HepG2 (cell line): ENCODE results near the gene ARL4D. TPM values are rescaled to one million over a fixed set of nuclear protein-coding genes. Genes with fewer than 3 reads are reported as not detected.
A peak's percentile ranks its signal among the peaks of the same experiment; 100 is the strongest.

ENCODE experiments used
- ATF7-NPFF ChIP-seq: sonication (generic); formaldehyde crosslinking; IDR thresholded peaks from 2 replicates; pipeline ENCODE4 v1.8.1; 2023; ENCODE audit warnings: mild to moderate bottlenecking, low read depth, missing genetic modification reagents, moderate library complexity
- FOXC1 ChIP-seq: sonication (generic); formaldehyde crosslinking; IDR thresholded peaks from 2 replicates; pipeline ENCODE4 v1.8.0; 2022; ENCODE audit warnings: mild to moderate bottlenecking, missing genetic modification reagents, borderline replicate concordance
- HNRNPL ChIP-seq: fragments of 200-400 bp; formaldehyde crosslinking; IDR thresholded peaks from 2 replicates; pipeline ENCODE4 v1.6.1; 2017; ENCODE audit warnings: mild to moderate bottlenecking, low read depth, low read length
- PCBP1 ChIP-seq: fragments of 200-400 bp; formaldehyde crosslinking; IDR thresholded peaks from 2 replicates; pipeline ENCODE4 v1.6.1; 2017; ENCODE audit warnings: mild to moderate bottlenecking, low read depth, low read length, borderline replicate concordance
- RBFOX2 ChIP-seq: fragments of 200-400 bp; formaldehyde crosslinking; IDR thresholded peaks from 2 replicates; pipeline ENCODE4 v1.6.1; 2017; ENCODE audit warnings: low read depth, mild to moderate bottlenecking, low read length
- SETDB1 ChIP-seq: sonication (generic); formaldehyde crosslinking; IDR thresholded peaks from 2 replicates; pipeline ENCODE4 v1.5.1; 2020; ENCODE audit warnings: missing genetic modification reagents, mild to moderate bottlenecking, borderline replicate concordance
- ZNF234 ChIP-seq: sonication (generic); formaldehyde crosslinking; conservative IDR thresholded peaks from 2 replicates; pipeline ENCODE4 v1.5.1; 2020; ENCODE audit warnings: mild to moderate bottlenecking, missing genetic modification reagents
- ZNF501 ChIP-seq: sonication (generic); formaldehyde crosslinking; IDR thresholded peaks from 2 replicates; pipeline ENCODE4 v1.5.1; 2020; ENCODE audit warnings: mild to moderate bottlenecking, moderate library complexity, missing genetic modification reagents
- ZNF546 ChIP-seq: sonication (generic); formaldehyde crosslinking; conservative IDR thresholded peaks from 2 replicates; pipeline ENCODE4 v1.8.1; 2023; ENCODE audit warnings: mild to moderate bottlenecking, missing genetic modification reagents
- ZNF563 ChIP-seq: sonication (generic); formaldehyde crosslinking; IDR thresholded peaks from 2 replicates; pipeline ENCODE4 v1.8.0; 2022; ENCODE audit warnings: mild to moderate bottlenecking, moderate library complexity, missing genetic modification reagents
- ZNF660 ChIP-seq: sonication (generic); formaldehyde crosslinking; IDR thresholded peaks from 2 replicates; pipeline ENCODE4 v1.5.1; 2020; ENCODE audit warnings: mild to moderate bottlenecking, low read depth, missing genetic modification reagents, borderline replicate concordance
- polyA plus RNA-seq, 8 experiments: library from polyadenylated mRNA; depleted of rRNA in 3 of 8; stranded (reverse) in 7 of 8; unstranded in 1 of 8; fragments of >200 nt; fragmentation: Illumina TruSeq in 4 of 8; extraction: Trizol in 4 of 8; gene quantifications; 2 replicates each; pipeline versions ENCODE4 v1.2.1 to v1.2.3, GENCODE V29; 2011 to 2016; ENCODE audit warnings: low read depth in 4 of 8, missing spikeins in 1 of 8, mixed read lengths in 1 of 8; ENCODE audit not compliant: insufficient read depth in 1 of 8
- total RNA-seq, 5 experiments: library from RNA; depleted of rRNA; stranded (reverse); fragments of >200 nt; fragmentation: Illumina TruSeq; extraction: Trizol; gene quantifications; 2 replicates each; pipeline ENCODE4 v1.2.3, GENCODE V29; 2016; ENCODE audit warnings: low read depth in 1 of 5
- TF ChIP-seq, protein P1 (sequence below): sonication (generic); formaldehyde crosslinking; IDR thresholded peaks from 2 replicates; pipeline ENCODE4 v1.5.0; 2020; ENCODE audit warnings: mild to moderate bottlenecking, missing genetic modification reagents, moderate library complexity
- TF ChIP-seq, protein P2 (sequence below): sonication (generic); formaldehyde crosslinking; IDR thresholded peaks from 2 replicates; pipeline ENCODE4 v1.4.0; 2020; ENCODE audit warnings: missing genetic modification reagents, borderline replicate concordance
- TF ChIP-seq, protein P3 (sequence below): sonication (generic); formaldehyde crosslinking; IDR thresholded peaks from 2 replicates; pipeline ENCODE4 v1.4.0; 2020; ENCODE audit warnings: missing genetic modification reagents, mild to moderate bottlenecking, borderline replicate concordance
- TF ChIP-seq, protein P4 (sequence below): sonication (generic); formaldehyde crosslinking; IDR thresholded peaks from 2 replicates; pipeline ENCODE4 v1.5.0; 2020; ENCODE audit warnings: missing genetic modification reagents
- TF ChIP-seq, protein P5 (sequence below): sonication (generic); formaldehyde crosslinking; IDR thresholded peaks from 2 replicates; pipeline ENCODE4 v1.4.0; 2020; ENCODE audit warnings: low read depth, mild to moderate bottlenecking, missing genetic modification reagents
- TF ChIP-seq, protein P6 (sequence below), 2 experiments: fragments of 450-650 bp in 1 of 2; sonication (generic) in 1 of 2; formaldehyde crosslinking; IDR thresholded peaks; 2 replicates each; pipeline versions ENCODE4 v1.5.0 to v1.8.0; 2020 to 2022; ENCODE audit warnings: mild to moderate bottlenecking in 1 of 2, missing genetic modification reagents in 1 of 2

The ARL4D gene
- total and polyA plus RNA-seq, 2 of the 13 experiments (the other 11 are each of a cell fraction or from before 2014, with no cell fraction given), result 9.0 to 25.9 TPM

DNA sequence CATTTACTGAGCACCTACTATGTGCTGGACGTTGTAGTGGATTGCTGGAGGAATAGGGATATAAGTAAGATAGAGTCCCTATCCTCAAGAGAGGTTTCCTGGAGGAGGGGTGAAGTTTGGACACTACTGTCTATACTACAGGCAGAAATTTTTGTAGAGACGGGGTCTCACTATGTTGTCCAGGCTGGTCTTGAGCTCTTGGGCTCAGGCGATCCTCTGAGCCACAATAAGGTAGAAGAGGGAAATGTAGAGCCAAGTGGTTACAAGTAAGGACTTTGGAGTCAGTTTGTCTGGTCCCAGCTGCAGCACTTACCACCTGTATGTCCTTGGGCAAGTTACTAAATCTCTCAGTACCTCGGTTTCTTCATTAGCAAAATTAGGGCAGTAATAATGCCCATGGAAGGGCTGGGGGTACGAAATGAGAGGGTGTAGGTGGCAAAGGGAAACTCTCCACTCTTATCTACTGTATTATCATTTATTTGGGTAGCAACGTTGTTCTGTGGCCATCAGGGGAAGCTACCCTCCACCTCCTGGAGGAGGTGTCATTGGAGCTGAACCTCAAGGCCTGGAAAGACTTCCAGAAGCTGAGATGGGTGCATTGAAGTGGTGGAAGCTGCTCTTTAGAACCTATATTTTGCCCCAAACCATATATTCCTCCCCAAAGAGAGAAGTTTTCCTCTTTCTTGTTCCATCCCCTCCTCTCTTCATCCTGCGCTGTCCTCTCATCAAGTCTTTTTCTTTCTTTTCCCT lies 50.1 kb downstream of the ARL4D start (continued):
- TF ChIP-seq, protein P1, sequence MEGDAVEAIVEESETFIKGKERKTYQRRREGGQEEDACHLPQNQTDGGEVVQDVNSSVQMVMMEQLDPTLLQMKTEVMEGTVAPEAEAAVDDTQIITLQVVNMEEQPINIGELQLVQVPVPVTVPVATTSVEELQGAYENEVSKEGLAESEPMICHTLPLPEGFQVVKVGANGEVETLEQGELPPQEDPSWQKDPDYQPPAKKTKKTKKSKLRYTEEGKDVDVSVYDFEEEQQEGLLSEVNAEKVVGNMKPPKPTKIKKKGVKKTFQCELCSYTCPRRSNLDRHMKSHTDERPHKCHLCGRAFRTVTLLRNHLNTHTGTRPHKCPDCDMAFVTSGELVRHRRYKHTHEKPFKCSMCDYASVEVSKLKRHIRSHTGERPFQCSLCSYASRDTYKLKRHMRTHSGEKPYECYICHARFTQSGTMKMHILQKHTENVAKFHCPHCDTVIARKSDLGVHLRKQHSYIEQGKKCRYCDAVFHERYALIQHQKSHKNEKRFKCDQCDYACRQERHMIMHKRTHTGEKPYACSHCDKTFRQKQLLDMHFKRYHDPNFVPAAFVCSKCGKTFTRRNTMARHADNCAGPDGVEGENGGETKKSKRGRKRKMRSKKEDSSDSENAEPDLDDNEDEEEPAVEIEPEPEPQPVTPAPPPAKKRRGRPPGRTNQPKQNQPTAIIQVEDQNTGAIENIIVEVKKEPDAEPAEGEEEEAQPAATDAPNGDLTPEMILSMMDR (CRISPR knock-in tag), result no peak
- TF ChIP-seq, protein P2, sequence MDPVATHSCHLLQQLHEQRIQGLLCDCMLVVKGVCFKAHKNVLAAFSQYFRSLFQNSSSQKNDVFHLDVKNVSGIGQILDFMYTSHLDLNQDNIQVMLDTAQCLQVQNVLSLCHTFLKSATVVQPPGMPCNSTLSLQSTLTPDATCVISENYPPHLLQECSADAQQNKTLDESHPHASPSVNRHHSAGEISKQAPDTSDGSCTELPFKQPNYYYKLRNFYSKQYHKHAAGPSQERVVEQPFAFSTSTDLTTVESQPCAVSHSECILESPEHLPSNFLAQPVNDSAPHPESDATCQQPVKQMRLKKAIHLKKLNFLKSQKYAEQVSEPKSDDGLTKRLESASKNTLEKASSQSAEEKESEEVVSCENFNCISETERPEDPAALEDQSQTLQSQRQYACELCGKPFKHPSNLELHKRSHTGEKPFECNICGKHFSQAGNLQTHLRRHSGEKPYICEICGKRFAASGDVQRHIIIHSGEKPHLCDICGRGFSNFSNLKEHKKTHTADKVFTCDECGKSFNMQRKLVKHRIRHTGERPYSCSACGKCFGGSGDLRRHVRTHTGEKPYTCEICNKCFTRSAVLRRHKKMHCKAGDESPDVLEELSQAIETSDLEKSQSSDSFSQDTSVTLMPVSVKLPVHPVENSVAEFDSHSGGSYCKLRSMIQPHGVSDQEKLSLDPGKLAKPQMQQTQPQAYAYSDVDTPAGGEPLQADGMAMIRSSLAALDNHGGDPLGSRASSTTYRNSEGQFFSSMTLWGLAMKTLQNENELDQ (CRISPR knock-in tag), result no peak
- TF ChIP-seq, protein P3, sequence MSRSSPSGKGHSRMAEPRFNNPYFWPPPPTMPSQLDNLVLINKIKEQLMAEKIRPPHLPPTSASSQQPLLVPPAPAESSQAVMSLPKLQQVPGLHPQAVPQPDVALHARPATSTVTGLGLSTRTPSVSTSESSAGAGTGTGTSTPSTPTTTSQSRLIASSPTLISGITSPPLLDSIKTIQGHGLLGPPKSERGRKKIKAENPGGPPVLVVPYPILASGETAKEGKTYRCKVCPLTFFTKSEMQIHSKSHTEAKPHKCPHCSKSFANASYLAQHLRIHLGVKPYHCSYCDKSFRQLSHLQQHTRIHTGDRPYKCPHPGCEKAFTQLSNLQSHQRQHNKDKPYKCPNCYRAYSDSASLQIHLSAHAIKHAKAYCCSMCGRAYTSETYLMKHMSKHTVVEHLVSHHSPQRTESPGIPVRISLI (CRISPR knock-in tag), result no peak
- TF ChIP-seq ZNF660 (CRISPR knock-in tag) (no peak), PCBP1 (no peak), SETDB1 (0 out of 2 replicates have a peak, but pooled peaks have one; percentile 38), FOXC1 (CRISPR knock-in tag) (0 out of 2 replicates have a peak, but pooled peaks have one; percentile 51), ATF7-NPFF (CRISPR knock-in tag) (no peak), ZNF234 (CRISPR knock-in tag) (no peak), ZNF501 (CRISPR knock-in tag) (0 out of 2 replicates have a peak, but pooled peaks have one; percentile 48), RBFOX2 (peak; percentile 58; the same call in 1 of the 2 replicates), ZNF563 (no peak; the same call in 1 of the 2 replicates), ZNF546 (CRISPR knock-in tag) (0 out of 2 replicates have a peak, but pooled peaks have one; percentile 54), HNRNPL (no peak)
- TF ChIP-seq, protein P4, sequence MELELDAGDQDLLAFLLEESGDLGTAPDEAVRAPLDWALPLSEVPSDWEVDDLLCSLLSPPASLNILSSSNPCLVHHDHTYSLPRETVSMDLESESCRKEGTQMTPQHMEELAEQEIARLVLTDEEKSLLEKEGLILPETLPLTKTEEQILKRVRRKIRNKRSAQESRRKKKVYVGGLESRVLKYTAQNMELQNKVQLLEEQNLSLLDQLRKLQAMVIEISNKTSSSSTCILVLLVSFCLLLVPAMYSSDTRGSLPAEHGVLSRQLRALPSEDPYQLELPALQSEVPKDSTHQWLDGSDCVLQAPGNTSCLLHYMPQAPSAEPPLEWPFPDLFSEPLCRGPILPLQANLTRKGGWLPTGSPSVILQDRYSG (CRISPR knock-in tag), result no peak
- TF ChIP-seq, protein P5, sequence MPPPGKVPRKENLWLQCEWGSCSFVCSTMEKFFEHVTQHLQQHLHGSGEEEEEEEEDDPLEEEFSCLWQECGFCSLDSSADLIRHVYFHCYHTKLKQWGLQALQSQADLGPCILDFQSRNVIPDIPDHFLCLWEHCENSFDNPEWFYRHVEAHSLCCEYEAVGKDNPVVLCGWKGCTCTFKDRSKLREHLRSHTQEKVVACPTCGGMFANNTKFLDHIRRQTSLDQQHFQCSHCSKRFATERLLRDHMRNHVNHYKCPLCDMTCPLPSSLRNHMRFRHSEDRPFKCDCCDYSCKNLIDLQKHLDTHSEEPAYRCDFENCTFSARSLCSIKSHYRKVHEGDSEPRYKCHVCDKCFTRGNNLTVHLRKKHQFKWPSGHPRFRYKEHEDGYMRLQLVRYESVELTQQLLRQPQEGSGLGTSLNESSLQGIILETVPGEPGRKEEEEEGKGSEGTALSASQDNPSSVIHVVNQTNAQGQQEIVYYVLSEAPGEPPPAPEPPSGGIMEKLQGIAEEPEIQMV (CRISPR knock-in tag), result 0 out of 2 replicates have a peak, but pooled peaks have one; percentile 8
- TF ChIP-seq, protein P6, sequence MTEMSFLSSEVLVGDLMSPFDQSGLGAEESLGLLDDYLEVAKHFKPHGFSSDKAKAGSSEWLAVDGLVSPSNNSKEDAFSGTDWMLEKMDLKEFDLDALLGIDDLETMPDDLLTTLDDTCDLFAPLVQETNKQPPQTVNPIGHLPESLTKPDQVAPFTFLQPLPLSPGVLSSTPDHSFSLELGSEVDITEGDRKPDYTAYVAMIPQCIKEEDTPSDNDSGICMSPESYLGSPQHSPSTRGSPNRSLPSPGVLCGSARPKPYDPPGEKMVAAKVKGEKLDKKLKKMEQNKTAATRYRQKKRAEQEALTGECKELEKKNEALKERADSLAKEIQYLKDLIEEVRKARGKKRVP (CRISPR knock-in tag; IDR thresholded peaks at IDR 0.05), result no peak
